Heart left ventricle (tissue), 13 donors: Measurements from ENCODE around the gene ANXA2.

Experiments
- CTCF ChIP-seq, 12 donors: fragments of 200-600 bp; sonication (generic) in 4 of 12; IDR thresholded peaks; one replicate each; pipeline versions ENCODE4 v1.5.0 to v1.8.0; 2018 to 2022; ENCODE audit warnings: antibody characterized with exemption in 12 of 12, mild to moderate bottlenecking in 5 of 12
- POLR2A ChIP-seq, 2 donors: fragments of 450-650 bp; IDR thresholded peaks; one replicate each; pipeline ENCODE4 v1.6.1; 2017; ENCODE audit warnings: antibody characterized with exemption in 2 of 2, mild to moderate bottlenecking in 2 of 2, moderate library complexity in 2 of 2
- donor health status: ischemic (EF 13 %, LVEDD 7.1; RV severe dilation, severe dysfunction).
- donor health status: DM: no; HTN: yes; CAD: no.
- donor health status: DM: no; HTN: no; CAD: no.
- donor health status: ischemic (EF 25% LVEDD 6.9; RV normal size, moderate dysfunction).
- donor health status: ischemic (EF 25% LVEDD 5.7; RV mildly dilated, moderate dysfunction).
- donor health status: ischemic (EF 35%, LVEDD 5.7; RV mildly dilated, moderate dysfunction).
- donor health status: nonischemic (EF 11% LVEDD 7.7; RV severe dilation, severe dysfunction).
- donor health status: DM: yes; HTN: yes; CAD: no.
- donor health status: PGD.
- donor health status: ischemic (EF 29% LVEDD 5.4; RV normal size, mild dysfunction).
- donor health status: nonischemic (EF 23%, LVEDD 6.1; RV moderate dilation, normal function).

- no peak for TF ChIP-seq POLR2A (IDR thresholded peaks at IDR 0.05)
- no peak for TF ChIP-seq CTCF (IDR thresholded peaks at IDR 0.05)
These were observed 52.8 kb downstream of the ANXA2 start for GRCh38 chr15:60344987-60345386.
